ENCODE data around the gene ICE1.
A peak's percentile ranks its signal among the peaks of the same experiment; 100 is the strongest.

The ICE1 gene

DNA sequence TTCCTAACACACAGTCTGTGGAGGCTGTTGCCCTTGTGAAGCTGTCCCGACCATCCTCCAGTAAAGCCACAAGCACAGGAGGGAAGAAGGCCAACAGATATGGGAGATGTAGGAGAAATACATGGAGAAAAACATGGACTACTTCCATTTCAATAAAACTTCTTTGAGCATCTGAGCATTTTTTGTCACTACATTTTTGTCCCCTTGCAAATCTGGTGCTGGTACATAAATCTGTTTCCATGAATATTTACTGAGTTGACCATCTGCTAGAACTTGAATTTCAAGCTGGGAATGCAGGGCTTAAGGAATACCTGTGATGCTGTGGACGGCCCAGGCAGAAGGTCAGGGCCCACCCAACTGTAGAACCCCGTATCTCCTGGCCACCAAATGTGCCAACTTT, 43.9 kb upstream of the ICE1 start:
- DNase-seq (ENCODE audit: low read depth): no peak
- no peak overlapping the region for H3K4me3 ChIP-seq (ENCODE audit: low read length)
- TF ChIP-seq, protein P1, sequence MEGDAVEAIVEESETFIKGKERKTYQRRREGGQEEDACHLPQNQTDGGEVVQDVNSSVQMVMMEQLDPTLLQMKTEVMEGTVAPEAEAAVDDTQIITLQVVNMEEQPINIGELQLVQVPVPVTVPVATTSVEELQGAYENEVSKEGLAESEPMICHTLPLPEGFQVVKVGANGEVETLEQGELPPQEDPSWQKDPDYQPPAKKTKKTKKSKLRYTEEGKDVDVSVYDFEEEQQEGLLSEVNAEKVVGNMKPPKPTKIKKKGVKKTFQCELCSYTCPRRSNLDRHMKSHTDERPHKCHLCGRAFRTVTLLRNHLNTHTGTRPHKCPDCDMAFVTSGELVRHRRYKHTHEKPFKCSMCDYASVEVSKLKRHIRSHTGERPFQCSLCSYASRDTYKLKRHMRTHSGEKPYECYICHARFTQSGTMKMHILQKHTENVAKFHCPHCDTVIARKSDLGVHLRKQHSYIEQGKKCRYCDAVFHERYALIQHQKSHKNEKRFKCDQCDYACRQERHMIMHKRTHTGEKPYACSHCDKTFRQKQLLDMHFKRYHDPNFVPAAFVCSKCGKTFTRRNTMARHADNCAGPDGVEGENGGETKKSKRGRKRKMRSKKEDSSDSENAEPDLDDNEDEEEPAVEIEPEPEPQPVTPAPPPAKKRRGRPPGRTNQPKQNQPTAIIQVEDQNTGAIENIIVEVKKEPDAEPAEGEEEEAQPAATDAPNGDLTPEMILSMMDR (conservative IDR thresholded peaks at IDR 0.05; ENCODE audit: low read length): no peak

DNA sequence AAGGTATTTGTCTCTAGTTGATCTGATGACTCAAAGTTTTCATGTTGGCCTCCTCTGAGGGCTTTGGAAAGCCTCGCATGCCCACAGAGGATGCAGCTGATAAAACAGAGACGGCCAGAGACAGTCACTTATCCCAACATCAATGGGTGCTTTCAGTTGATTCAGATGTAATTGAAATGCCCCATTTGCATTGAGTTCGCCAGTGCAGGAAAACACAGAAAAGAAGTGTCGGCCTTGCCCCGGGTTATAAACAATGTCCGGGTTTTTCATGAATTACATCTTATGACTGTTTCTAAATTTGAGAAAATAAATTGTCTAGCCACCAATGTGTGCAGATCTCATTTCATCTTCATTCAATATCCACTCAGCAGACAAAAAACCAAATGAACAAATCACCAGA, 42.2 kb upstream of the ICE1 start:
- DNase-seq (ENCODE audit: low read depth): no peak
- H3K4me3 ChIP-seq (ENCODE audit: low read length): no peak overlapping the region
- TF ChIP-seq, protein P1 (conservative IDR thresholded peaks at IDR 0.05; ENCODE audit: low read length): no peak

DNA sequence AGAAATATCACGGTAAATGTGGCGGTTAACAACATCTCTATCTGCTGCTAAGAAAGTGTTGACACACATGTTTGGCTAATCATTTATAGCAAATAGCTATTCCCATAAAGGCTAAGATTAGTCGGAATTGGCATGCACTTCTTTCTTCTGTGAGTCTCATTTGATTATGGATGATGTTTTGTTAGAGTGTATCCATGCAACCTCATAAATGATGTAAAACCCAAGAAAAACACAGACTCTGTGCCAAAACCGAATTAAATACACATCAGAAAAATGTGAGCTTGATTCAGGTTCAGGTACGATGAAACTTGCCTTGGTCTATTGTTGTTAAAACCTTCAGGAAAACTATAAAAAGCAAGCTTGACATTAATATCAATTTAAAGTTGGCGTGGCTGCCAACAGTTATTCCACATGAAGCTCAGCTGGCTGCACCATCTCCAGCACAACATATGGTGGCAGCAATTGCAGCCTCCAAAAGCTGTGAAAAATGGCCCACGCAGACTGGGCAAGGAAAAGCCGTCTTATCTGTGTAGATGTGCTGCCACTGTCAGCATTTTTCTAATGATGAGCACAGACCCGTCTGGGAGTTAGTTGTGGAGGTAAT, 41.1 kb upstream of the ICE1 start:
- TF ChIP-seq, protein P1 (conservative IDR thresholded peaks at IDR 0.05; ENCODE audit: low read length): no peak
- no peak overlapping the region for H3K4me3 ChIP-seq (ENCODE audit: low read length)
- peak; percentile 6 for DNase-seq (ENCODE audit: low read depth)

GRCh38 chr5:5383461-5383860, 39.0 kb upstream of the ICE1 start:
- TF ChIP-seq, protein P1 (conservative IDR thresholded peaks at IDR 0.05; ENCODE audit: low read length): no peak
- H3K4me3 ChIP-seq (ENCODE audit: low read length): no peak overlapping the region
- no peak for DNase-seq (ENCODE audit: low read depth)

DNA sequence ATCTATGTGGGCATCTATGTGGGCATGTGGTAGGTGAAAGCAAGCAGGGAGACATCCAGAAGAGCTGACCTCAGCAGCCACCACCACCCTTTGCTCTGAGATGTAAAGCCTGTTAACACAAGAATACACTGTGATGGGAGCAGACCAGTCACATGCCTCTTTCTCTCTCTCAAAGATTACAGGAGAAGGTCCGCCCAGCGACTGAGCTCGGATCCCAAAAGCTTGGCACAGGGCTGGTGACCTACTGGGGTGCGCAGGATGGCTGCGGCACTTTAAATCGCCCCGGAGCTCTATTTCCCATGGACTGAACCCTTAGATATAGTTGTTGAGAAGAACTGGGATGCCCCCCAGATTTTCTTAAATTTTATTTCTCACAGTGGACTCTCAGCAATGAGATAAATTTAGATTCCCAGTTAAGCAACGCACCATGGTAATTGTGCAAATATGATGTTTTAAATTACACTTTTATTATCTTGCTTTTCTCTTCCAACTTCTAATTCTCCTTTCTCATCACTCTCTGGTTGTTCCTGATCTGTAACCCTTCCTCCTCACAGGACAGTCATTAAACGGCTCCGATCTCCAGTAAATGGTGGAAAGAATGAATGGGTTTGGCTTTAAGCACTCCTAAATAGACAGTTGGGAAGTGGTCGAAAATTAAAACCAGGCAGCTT, 37.7 kb upstream of the ICE1 start:
- TF ChIP-seq, protein P1 (conservative IDR thresholded peaks at IDR 0.05; ENCODE audit: low read length): no peak
- no peak overlapping the region for H3K4me3 ChIP-seq (ENCODE audit: low read length)
- no peak for DNase-seq (ENCODE audit: low read depth)

- H3K4me3 ChIP-seq (ENCODE audit: low read length): no peak overlapping the region
- TF ChIP-seq, protein P1 (conservative IDR thresholded peaks at IDR 0.05; ENCODE audit: low read length): no peak
Observed at GRCh38 chr5:5385331-5385662, 37.2 kb upstream of the ICE1 start.

GRCh38 chr5:5386329-5386728, 36.1 kb upstream of the ICE1 start:
- DNase-seq (ENCODE audit: low read depth): no peak
- TF ChIP-seq, protein P1 (conservative IDR thresholded peaks at IDR 0.05; ENCODE audit: low read length): no peak
- no peak overlapping the region for H3K4me3 ChIP-seq (ENCODE audit: low read length)

More at GRCh38 chr5:5385331-5385662, 37.2 kb upstream of the ICE1 start:
- DNase-seq (ENCODE audit: low read depth): no peak
